ENCODE data around the gene NUDT15. TPM values are rescaled to one million over a fixed set of nuclear protein-coding genes. Genes with fewer than 3 reads are reported as not detected.

Gene NUDT15
- total RNA-seq, 2 experiments from 2014 or later = 24.5 to 26.5 TPM

- Mint-ChIP-seq H3K36me3 (peaks cover 87% of the 10 kb centered on the region), H3K9me3 (peaks cover 35% of the 10 kb centered on the region), H3K4me1 (no peaks in the 10 kb centered on the region), H3K27ac (no peak overlapping the region), H3K4me3 (no peak overlapping the region), H3K27me3 (no peaks in the 10 kb centered on the region)
- no peak for DNase-seq
These were observed 31.4 kb downstream of the NUDT15 start for GRCh38 chr13:48068952-48069351.

- H3K4me1 Mint-ChIP-seq = no peaks in the 10 kb centered on the region
- H3K9me3 Mint-ChIP-seq = peaks cover 35% of the 10 kb centered on the region
- no peak overlapping the region for H3K4me3 Mint-ChIP-seq
- H3K27me3 Mint-ChIP-seq = no peaks in the 10 kb centered on the region
- no peak overlapping the region for H3K27ac Mint-ChIP-seq
- H3K36me3 Mint-ChIP-seq = peaks cover 91% of the 10 kb centered on the region
- DNase-seq = no peak
These were observed 32.0 kb downstream of the NUDT15 start for GRCh38 chr13:48069573-48069972.

GRCh38 chr13:48070942-48071341, 33.4 kb downstream of the NUDT15 start:
- DNase-seq = no peak
- H3K9me3 Mint-ChIP-seq = peaks cover 35% of the 10 kb centered on the region
- H3K27me3 Mint-ChIP-seq = no peaks in the 10 kb centered on the region
- peaks cover 99% of the 10 kb centered on the region for H3K36me3 Mint-ChIP-seq
- no peaks in the 10 kb centered on the region for H3K4me1 Mint-ChIP-seq
- H3K27ac Mint-ChIP-seq = no peak overlapping the region
- no peak overlapping the region for H3K4me3 Mint-ChIP-seq

DNA sequence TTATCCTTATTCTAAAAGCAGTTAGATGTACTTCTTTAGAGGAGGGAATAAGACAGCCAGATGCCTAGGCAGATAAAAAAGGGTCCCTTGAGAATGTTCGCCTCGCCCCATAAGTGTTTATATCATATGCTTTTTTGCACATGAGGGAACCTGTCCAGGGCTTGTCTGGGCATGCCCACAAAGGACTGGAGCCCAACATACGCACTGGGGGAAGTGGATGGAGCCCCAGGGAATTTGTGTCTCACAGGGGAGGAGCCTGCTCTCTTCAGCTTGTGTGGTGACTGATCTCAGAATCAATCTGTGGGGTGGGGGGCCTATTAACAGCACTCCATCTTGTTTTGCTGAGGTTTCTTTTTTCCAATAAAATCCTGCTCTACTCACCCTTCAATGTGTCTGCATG, 34.8 kb downstream of the NUDT15 start:
- Mint-ChIP-seq H3K9me3 (peaks cover 33% of the 10 kb centered on the region), H3K4me3 (no peak overlapping the region), H3K36me3 (peaks cover 92% of the 10 kb centered on the region), H3K27me3 (no peaks in the 10 kb centered on the region), H3K4me1 (no peaks in the 10 kb centered on the region), H3K27ac (no peak overlapping the region)
- no peak for DNase-seq

GRCh38 chr13:48072787-48073186, 35.3 kb downstream of the NUDT15 start:
- Mint-ChIP-seq H3K9me3 (peaks cover 32% of the 10 kb centered on the region), H3K36me3 (peaks cover 87% of the 10 kb centered on the region), H3K27me3 (no peaks in the 10 kb centered on the region), H3K4me1 (no peaks in the 10 kb centered on the region), H3K27ac (no peak overlapping the region), H3K4me3 (no peak overlapping the region)
- DNase-seq = no peak

DNA sequence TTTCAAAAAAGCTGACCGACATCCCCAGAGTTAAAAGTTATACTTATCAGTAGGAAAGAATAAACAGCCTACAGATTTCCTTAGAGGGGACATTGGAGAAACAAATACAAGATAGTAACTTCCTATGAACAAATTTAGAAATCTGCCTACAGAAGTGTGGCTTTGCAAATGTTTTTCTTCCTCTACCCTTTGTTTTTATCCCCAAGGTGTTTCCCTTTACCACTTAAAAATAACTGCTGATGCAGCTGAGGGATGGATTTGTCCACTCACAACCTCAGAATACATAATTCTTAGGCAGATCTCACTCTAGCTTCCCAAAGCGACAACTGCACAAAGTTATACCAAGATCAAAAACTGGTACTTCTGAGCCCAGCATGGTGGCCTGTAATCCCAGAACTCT, 36.5 kb downstream of the NUDT15 start:
- peaks cover 7% of the 10 kb centered on the region for H3K4me1 Mint-ChIP-seq
- peaks cover 82% of the 10 kb centered on the region for H3K36me3 Mint-ChIP-seq
- DNase-seq = no peak
- no peak overlapping the region for H3K4me3 Mint-ChIP-seq
- peaks cover 28% of the 10 kb centered on the region for H3K9me3 Mint-ChIP-seq
- no peaks in the 10 kb centered on the region for H3K27me3 Mint-ChIP-seq
- H3K27ac Mint-ChIP-seq = no peak overlapping the region

GRCh38 chr13:48078251-48078656, 40.7 kb downstream of the NUDT15 start:
- H3K4me1 Mint-ChIP-seq = peaks cover 7% of the 10 kb centered on the region
- DNase-seq = peak; percentile 30
- H3K9me3 Mint-ChIP-seq = no peaks in the 10 kb centered on the region
- H3K27ac Mint-ChIP-seq = no peak overlapping the region
- H3K27me3 Mint-ChIP-seq = no peaks in the 10 kb centered on the region
- no peak overlapping the region for H3K4me3 Mint-ChIP-seq
- H3K36me3 Mint-ChIP-seq = peaks cover 51% of the 10 kb centered on the region

DNA sequence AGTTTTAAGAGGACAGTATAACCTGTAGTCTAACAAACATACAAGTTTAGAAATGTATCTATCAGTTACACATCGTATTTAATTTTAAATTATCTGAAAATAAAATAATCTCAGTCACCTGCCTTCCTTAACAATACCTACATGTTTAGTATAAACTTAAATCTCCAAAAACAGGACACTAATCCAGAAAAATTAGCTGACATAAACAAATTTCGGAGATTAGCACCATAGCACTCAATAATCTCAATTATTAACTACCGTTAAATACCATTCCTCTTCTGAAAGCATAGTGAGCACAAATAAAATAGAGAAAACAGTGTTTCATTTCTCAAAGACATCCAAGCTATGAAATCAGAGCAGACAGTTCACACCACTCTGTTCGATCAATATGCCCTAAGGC, 44.2 kb downstream of the NUDT15 start:
- no peaks in the 10 kb centered on the region for H3K27me3 Mint-ChIP-seq
- peaks cover 7% of the 10 kb centered on the region for H3K4me1 Mint-ChIP-seq
- H3K27ac Mint-ChIP-seq = no peak overlapping the region
- peaks cover 30% of the 10 kb centered on the region for H3K36me3 Mint-ChIP-seq
- H3K4me3 Mint-ChIP-seq = no peak overlapping the region
- H3K9me3 Mint-ChIP-seq = no peaks in the 10 kb centered on the region
- no peak for DNase-seq

DNA sequence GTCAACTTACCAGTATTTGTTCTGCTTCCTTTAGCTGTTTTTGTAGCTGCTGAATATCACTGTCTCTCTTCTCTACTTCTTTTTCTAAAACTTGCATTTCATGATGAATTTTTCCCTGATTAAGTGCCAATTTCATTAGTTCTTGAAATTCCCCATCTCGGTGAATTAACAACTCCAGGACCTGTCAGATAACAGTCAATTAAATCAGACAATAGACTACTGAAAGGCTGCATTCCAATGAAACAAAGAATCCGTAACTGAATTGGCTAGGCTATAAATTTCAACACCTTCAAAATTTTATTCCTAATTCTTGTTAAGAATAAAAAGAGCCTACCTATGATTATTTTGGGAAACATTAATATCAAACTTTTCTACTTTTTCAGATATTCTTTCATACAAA, 48.7 kb downstream of the NUDT15 start:
- Mint-ChIP-seq H3K36me3 (peaks cover 12% of the 10 kb centered on the region), H3K4me3 (no peak overlapping the region), H3K27ac (no peak overlapping the region), H3K9me3 (no peaks in the 10 kb centered on the region), H3K4me1 (peaks cover 13% of the 10 kb centered on the region), H3K27me3 (no peaks in the 10 kb centered on the region)
- DNase-seq = no peak

DNA sequence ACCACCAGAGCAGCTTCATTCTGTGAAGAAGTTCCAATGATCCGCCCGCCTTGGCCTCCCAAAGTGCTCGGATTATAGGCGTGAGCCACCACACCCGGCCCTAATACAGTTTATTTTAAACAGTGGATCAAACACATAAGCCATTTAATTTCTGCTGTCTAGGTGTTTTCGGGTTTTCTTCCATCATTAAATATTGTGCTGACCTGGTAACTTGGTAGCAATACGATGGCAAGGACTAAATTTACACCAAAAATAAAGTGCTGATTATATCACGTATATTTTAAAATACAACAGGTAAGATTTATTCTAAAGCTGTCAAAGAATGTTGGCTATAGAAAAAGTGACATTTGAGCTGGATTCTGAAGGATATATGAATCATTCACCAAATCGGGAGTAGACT, 56.1 kb downstream of the NUDT15 start:
- peaks cover 38% of the 10 kb centered on the region for H3K4me1 Mint-ChIP-seq
- DNase-seq = no peak
- peak overlapping the region; percentile 97 for H3K4me3 Mint-ChIP-seq
- H3K27me3 Mint-ChIP-seq = peaks cover 4% of the 10 kb centered on the region
- H3K36me3 Mint-ChIP-seq = peaks cover 4% of the 10 kb centered on the region
- H3K9me3 Mint-ChIP-seq = peaks cover 3% of the 10 kb centered on the region
- H3K27ac Mint-ChIP-seq = peak overlapping the region; percentile 89

- Mint-ChIP-seq H3K27me3 (peaks cover 4% of the 10 kb centered on the region), H3K27ac (peak overlapping the region; percentile 89), H3K36me3 (peaks cover 4% of the 10 kb centered on the region), H3K4me1 (peaks cover 31% of the 10 kb centered on the region), H3K9me3 (peaks cover 3% of the 10 kb centered on the region), H3K4me3 (peak overlapping the region; percentile 97)
- no peak for DNase-seq
These were observed 56.9 kb downstream of the NUDT15 start for GRCh38 chr13:48094404-48094780.

GRCh38 chr13:48094781-48095502, 57.4 kb downstream of the NUDT15 start, which contains the start of gene MED4:
TSS of gene MED4 (minus strand) at chr13:48095104. CDS start at chr13:48095078, 26 bp downstream.
- Mint-ChIP-seq H3K36me3 (peaks cover 4% of the 10 kb centered on the region), H3K4me3 (peak within 1 kb of the TSS; percentile 97), H3K9me3 (peaks cover 3% of the 10 kb centered on the region), H3K27ac (peak within 1 kb of the TSS; percentile 89), H3K4me1 (peaks cover 30% of the 10 kb centered on the region), H3K27me3 (peaks cover 4% of the 10 kb centered on the region)
- peak; percentile 98 for DNase-seq

- peaks cover 3% of the 10 kb centered on the region for H3K9me3 Mint-ChIP-seq
- H3K4me3 Mint-ChIP-seq = no peak overlapping the region
- peaks cover 4% of the 10 kb centered on the region for H3K27me3 Mint-ChIP-seq
- no peak for DNase-seq
- H3K27ac Mint-ChIP-seq = no peak overlapping the region
- peaks cover 4% of the 10 kb centered on the region for H3K36me3 Mint-ChIP-seq
- H3K4me1 Mint-ChIP-seq = peaks cover 20% of the 10 kb centered on the region
These were observed 59.1 kb downstream of the NUDT15 start for GRCh38 chr13:48096670-48097069.

Measured in activated naive CD8-positive, alpha-beta T cell treated with anti-CD3 and anti-CD28 coated beads for 36 hours (primary cell).